ENCODE data around the gene ZMYND8.

Gene ZMYND8

GRCh38 chr20:47165376-47165865 is 191.1 kb downstream of the ZMYND8 start:
- ChIA-PET CTCF (interaction anchor here (0.6 to 1.1 kb wide), 3 partner anchors 14 to 625 kb away, joined by 3 to 4 read pairs (median 3); no protein-coding TSS in a partner anchor), POLR2A (no interaction called here)
- Histone ChIP-seq H3K36me3 (ENCODE audit: control insufficient read depth in 2 of 2, insufficient read depth in 1 of 2, low read length in 2 of 2) (no peaks in the 10 kb centered on the region), H3K27ac (ENCODE audit: extremely low read depth, low read depth, low read length) (no peak overlapping the region), H3K9me3 (ENCODE audit: control insufficient read depth, insufficient read depth, low read depth, low read length) (no peaks in the 10 kb centered on the region), H3K4me3 (ENCODE audit: low read depth, low read length) (no peak overlapping the region), H3K4me1 (ENCODE audit: control insufficient read depth, insufficient read depth, low read length) (no peaks in the 10 kb centered on the region)
- TF ChIP-seq ZNF274 (IDR thresholded peaks at IDR 0.05; ENCODE audit: low read length) (no peak), ZNF274 (tag by site-specific recombination; IDR thresholded peaks at IDR 0.05; ENCODE audit: borderline replicate concordance) (no peak), ZNF121 (tag by site-specific recombination; IDR thresholded peaks at IDR 0.05) (no peak), ZNF266 (tag by site-specific recombination; IDR thresholded peaks at IDR 0.05; ENCODE audit: low read depth) (no peak), GFI1B (tag by site-specific recombination; IDR thresholded peaks at IDR 0.05) (no peak), ZNF132 (tag by site-specific recombination; IDR thresholded peaks at IDR 0.05; ENCODE audit: borderline replicate concordance) (no peak)
- TF ChIP-seq, protein P1, sequence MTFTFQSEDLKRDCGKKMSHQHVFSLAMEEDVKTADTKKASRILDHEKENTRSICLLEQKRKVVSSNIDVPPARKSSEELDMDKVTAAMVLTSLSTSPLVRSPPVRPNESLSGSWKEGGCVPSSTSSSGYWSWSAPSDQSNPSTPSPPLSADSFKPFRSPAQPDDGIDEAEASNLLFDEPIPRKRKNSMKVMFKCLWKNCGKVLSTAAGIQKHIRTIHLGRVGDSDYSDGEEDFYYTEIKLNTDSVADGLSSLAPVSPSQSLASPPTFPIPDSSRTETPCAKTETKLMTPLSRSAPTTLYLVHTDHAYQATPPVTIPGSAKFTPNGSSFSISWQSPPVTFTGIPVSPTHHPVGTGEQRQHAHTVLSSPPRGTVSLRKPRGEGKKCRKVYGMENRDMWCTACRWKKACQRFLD (tag by site-specific recombination; IDR thresholded peaks at IDR 0.05) = no peak

- H3K4me3 ChIP-seq (ENCODE audit: low read depth, low read length) = no peak overlapping the region
- ChIA-PET CTCF (interaction anchor here (0.5 kb wide), 1 partner anchor 34 kb away, joined by 5 read pairs; no protein-coding TSS in a partner anchor), POLR2A (no interaction called here)
- no peaks in the 10 kb centered on the region for H3K36me3 ChIP-seq (ENCODE audit: control insufficient read depth in 2 of 2, insufficient read depth in 1 of 2, low read length in 2 of 2)
- H3K4me1 ChIP-seq (ENCODE audit: control insufficient read depth, insufficient read depth, low read length) = no peaks in the 10 kb centered on the region
- no peak for TF ChIP-seq ZNF639 (tag by site-specific recombination; IDR thresholded peaks at IDR 0.05)
- no peak for TF ChIP-seq ZNF133 (tag by site-specific recombination; IDR thresholded peaks at IDR 0.05)
- no peak for TF ChIP-seq CTCF (tag by site-specific recombination; IDR thresholded peaks at IDR 0.05)
- TF ChIP-seq OSR2 (tag by site-specific recombination; IDR thresholded peaks at IDR 0.05) = no peak
- TF ChIP-seq MYNN (tag by site-specific recombination; IDR thresholded peaks at IDR 0.05; ENCODE audit: borderline replicate concordance) = no peak
- H3K9me3 ChIP-seq (ENCODE audit: control insufficient read depth, insufficient read depth, low read depth, low read length) = no peaks in the 10 kb centered on the region
- H3K27ac ChIP-seq (ENCODE audit: extremely low read depth, low read depth, low read length) = no peak overlapping the region
Measured at GRCh38 chr20:47164140-47164539, 192.4 kb downstream of the ZMYND8 start.

- POLR2A ChIA-PET = no interaction called here
- Histone ChIP-seq H3K27ac (ENCODE audit: extremely low read depth, low read depth, low read length) (no peak overlapping the region), H3K4me1 (ENCODE audit: control insufficient read depth, insufficient read depth, low read length) (no peaks in the 10 kb centered on the region), H3K36me3 (ENCODE audit: control insufficient read depth in 2 of 2, insufficient read depth in 1 of 2, low read length in 2 of 2) (no peaks in the 10 kb centered on the region), H3K4me3 (ENCODE audit: low read depth, low read length) (no peak overlapping the region), H3K9me3 (ENCODE audit: control insufficient read depth, insufficient read depth, low read depth, low read length) (no peaks in the 10 kb centered on the region)
- CTCF ChIA-PET = no interaction called here
- TF ChIP-seq ZNF274 (IDR thresholded peaks at IDR 0.05; ENCODE audit: low read length) = no peak
- no peak for TF ChIP-seq ZNF274 (tag by site-specific recombination; IDR thresholded peaks at IDR 0.05; ENCODE audit: borderline replicate concordance)
- TF ChIP-seq, protein P2, sequence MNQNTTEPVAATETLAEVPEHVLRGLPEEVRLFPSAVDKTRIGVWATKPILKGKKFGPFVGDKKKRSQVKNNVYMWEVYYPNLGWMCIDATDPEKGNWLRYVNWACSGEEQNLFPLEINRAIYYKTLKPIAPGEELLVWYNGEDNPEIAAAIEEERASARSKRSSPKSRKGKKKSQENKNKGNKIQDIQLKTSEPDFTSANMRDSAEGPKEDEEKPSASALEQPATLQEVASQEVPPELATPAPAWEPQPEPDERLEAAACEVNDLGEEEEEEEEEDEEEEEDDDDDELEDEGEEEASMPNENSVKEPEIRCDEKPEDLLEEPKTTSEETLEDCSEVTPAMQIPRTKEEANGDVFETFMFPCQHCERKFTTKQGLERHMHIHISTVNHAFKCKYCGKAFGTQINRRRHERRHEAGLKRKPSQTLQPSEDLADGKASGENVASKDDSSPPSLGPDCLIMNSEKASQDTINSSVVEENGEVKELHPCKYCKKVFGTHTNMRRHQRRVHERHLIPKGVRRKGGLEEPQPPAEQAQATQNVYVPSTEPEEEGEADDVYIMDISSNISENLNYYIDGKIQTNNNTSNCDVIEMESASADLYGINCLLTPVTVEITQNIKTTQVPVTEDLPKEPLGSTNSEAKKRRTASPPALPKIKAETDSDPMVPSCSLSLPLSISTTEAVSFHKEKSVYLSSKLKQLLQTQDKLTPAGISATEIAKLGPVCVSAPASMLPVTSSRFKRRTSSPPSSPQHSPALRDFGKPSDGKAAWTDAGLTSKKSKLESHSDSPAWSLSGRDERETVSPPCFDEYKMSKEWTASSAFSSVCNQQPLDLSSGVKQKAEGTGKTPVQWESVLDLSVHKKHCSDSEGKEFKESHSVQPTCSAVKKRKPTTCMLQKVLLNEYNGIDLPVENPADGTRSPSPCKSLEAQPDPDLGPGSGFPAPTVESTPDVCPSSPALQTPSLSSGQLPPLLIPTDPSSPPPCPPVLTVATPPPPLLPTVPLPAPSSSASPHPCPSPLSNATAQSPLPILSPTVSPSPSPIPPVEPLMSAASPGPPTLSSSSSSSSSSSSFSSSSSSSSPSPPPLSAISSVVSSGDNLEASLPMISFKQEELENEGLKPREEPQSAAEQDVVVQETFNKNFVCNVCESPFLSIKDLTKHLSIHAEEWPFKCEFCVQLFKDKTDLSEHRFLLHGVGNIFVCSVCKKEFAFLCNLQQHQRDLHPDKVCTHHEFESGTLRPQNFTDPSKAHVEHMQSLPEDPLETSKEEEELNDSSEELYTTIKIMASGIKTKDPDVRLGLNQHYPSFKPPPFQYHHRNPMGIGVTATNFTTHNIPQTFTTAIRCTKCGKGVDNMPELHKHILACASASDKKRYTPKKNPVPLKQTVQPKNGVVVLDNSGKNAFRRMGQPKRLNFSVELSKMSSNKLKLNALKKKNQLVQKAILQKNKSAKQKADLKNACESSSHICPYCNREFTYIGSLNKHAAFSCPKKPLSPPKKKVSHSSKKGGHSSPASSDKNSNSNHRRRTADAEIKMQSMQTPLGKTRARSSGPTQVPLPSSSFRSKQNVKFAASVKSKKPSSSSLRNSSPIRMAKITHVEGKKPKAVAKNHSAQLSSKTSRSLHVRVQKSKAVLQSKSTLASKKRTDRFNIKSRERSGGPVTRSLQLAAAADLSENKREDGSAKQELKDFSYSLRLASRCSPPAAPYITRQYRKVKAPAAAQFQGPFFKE (tag by site-specific recombination; IDR thresholded peaks at IDR 0.05; ENCODE audit: borderline replicate concordance) = no peak
- TF ChIP-seq, protein P3, sequence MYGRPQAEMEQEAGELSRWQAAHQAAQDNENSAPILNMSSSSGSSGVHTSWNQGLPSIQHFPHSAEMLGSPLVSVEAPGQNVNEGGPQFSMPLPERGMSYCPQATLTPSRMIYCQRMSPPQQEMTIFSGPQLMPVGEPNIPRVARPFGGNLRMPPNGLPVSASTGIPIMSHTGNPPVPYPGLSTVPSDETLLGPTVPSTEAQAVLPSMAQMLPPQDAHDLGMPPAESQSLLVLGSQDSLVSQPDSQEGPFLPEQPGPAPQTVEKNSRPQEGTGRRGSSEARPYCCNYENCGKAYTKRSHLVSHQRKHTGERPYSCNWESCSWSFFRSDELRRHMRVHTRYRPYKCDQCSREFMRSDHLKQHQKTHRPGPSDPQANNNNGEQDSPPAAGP (tag by site-specific recombination; IDR thresholded peaks at IDR 0.05) = no peak
- TF ChIP-seq MZF1 (tag by site-specific recombination; IDR thresholded peaks at IDR 0.05; ENCODE audit: borderline replicate concordance) = no peak
- TF ChIP-seq ZNF404 (tag by site-specific recombination; IDR thresholded peaks at IDR 0.05) = no peak
- no peak for TF ChIP-seq ZNF16 (tag by site-specific recombination; IDR thresholded peaks at IDR 0.05; ENCODE audit: low read depth)
- TF ChIP-seq INSM2 (tag by site-specific recombination; IDR thresholded peaks at IDR 0.05) = no peak
Measured at GRCh38 chr20:47161411-47161810, 195.1 kb downstream of the ZMYND8 start.

Measured in HEK293 (cell line).